Neutrophil (primary cell): ENCODE measurements around the gene BRCA1.

Experiments used
- H3K27ac ChIP-seq: fragments of 200-600 bp; sonication (generic); 2 replicates; pipeline ENCODE4 v1.5.1; 2016; ENCODE audit warnings: mild to moderate bottlenecking, moderate library complexity
- H3K27me3 ChIP-seq: fragments of 200-600 bp; sonication (generic); 2 replicates; pipeline ENCODE4 v1.6.0; 2016; ENCODE audit warnings: mild to moderate bottlenecking
- H3K36me3 ChIP-seq: fragments of 200-600 bp; sonication (generic); 2 replicates; pipeline ENCODE4 v1.5.1; 2017
- H3K4me1 ChIP-seq, 2 experiments: fragments of 200-600 bp in 1 of 2; sonication (generic) in 1 of 2; 1 replicate in 1 of 2; 2 replicates in 1 of 2; pipeline versions ENCODE4 v1.5.1 to v1.6.1; 2013 to 2016; ENCODE audit warnings: low read depth in 1 of 2, low read length in 1 of 2, mild to moderate bottlenecking in 1 of 2, moderate library complexity in 1 of 2; ENCODE audit not compliant: control insufficient read depth in 1 of 2, insufficient read depth in 1 of 2
- H3K4me3 ChIP-seq, 2 experiments: fragments of 200-600 bp in 1 of 2; sonication (generic) in 1 of 2; 1 replicate in 1 of 2; 2 replicates in 1 of 2; pipeline ENCODE4 v1.5.1; 2013 to 2016; ENCODE audit warnings: low read depth in 1 of 2, low read length in 1 of 2, mild to moderate bottlenecking in 1 of 2, moderate library complexity in 1 of 2
- H3K9me3 ChIP-seq: fragments of 200-600 bp; sonication (generic); 2 replicates; pipeline ENCODE4 v1.5.1; 2016
- CTCF ChIP-seq: fragments of 200-600 bp; sonication (generic); IDR thresholded peaks from 2 replicates; pipeline ENCODE4 v1.5.1; 2016; ENCODE audit warnings: antibody characterized with exemption

The BRCA1 gene

GRCh38 chr17:43044024-43044423, 81.1 kb downstream of the BRCA1 start:
- H3K27me3 ChIP-seq, result no peaks in the 10 kb centered on the region
- no peak overlapping the region for H3K27ac ChIP-seq
- TF ChIP-seq CTCF, result no peak
- peaks cover 43% of the 10 kb centered on the region for H3K36me3 ChIP-seq
- no peaks in the 10 kb centered on the region for H3K4me1 ChIP-seq
- no peaks in the 10 kb centered on the region for H3K9me3 ChIP-seq
- no peak overlapping the region for H3K4me3 ChIP-seq

GRCh38 chr17:43043307-43043706, 81.9 kb downstream of the BRCA1 start:
- no peak for TF ChIP-seq CTCF

GRCh38 chr17:43042025-43042628, 83.0 kb downstream of the BRCA1 start:
- no peaks in the 10 kb centered on the region for H3K4me1 ChIP-seq
- no peaks in the 10 kb centered on the region for H3K9me3 ChIP-seq
- H3K36me3 ChIP-seq, result peaks cover 33% of the 10 kb centered on the region
- no peak overlapping the region for H3K4me3 ChIP-seq
- no peak overlapping the region for H3K27ac ChIP-seq
- no peaks in the 10 kb centered on the region for H3K27me3 ChIP-seq
- no peak for TF ChIP-seq CTCF

More at GRCh38 chr17:43043307-43043706, 81.9 kb downstream of the BRCA1 start:
- H3K36me3 ChIP-seq, result peaks cover 38% of the 10 kb centered on the region
- no peak overlapping the region for H3K4me3 ChIP-seq
- H3K27me3 ChIP-seq, result no peaks in the 10 kb centered on the region
- no peak overlapping the region for H3K27ac ChIP-seq
- H3K9me3 ChIP-seq, result no peaks in the 10 kb centered on the region
- no peaks in the 10 kb centered on the region for H3K4me1 ChIP-seq

- peaks cover 23% of the 10 kb centered on the region for H3K36me3 ChIP-seq
- TF ChIP-seq CTCF, result no peak
- no peak overlapping the region for H3K27ac ChIP-seq
- H3K4me3 ChIP-seq, result no peak overlapping the region
- no peaks in the 10 kb centered on the region for H3K4me1 ChIP-seq
- H3K9me3 ChIP-seq, result no peaks in the 10 kb centered on the region
- H3K27me3 ChIP-seq, result no peaks in the 10 kb centered on the region
These were observed 84.5 kb downstream of the BRCA1 start for GRCh38 chr17:43040655-43041054.

- peaks cover 14% of the 10 kb centered on the region for H3K36me3 ChIP-seq
- no peak overlapping the region for H3K27ac ChIP-seq
These were observed 85.5 kb downstream of the BRCA1 start for GRCh38 chr17:43039646-43040045.

More at GRCh38 chr17:43039646-43040045, 85.5 kb downstream of the BRCA1 start:
- no peaks in the 10 kb centered on the region for H3K9me3 ChIP-seq
- no peaks in the 10 kb centered on the region for H3K27me3 ChIP-seq
- TF ChIP-seq CTCF, result no peak
- H3K4me1 ChIP-seq, result no peaks in the 10 kb centered on the region
- no peak overlapping the region for H3K4me3 ChIP-seq
